Stomach smooth muscle (tissue), 2 donors: Measurements from ENCODE around the gene NTRK1.
A peak's percentile ranks its signal among the peaks of the same experiment; 100 is the strongest.

Experiments used
- H3K27ac ChIP-seq: one replicate; pipeline ENCODE4 v1.7.0; 2013; ENCODE audit warnings: mild to moderate bottlenecking, low read length, inconsistent platforms
- H3K27me3 ChIP-seq, 2 donors: one replicate each; pipeline ENCODE4 v1.7.0; 2013; ENCODE audit warnings: low read length in 2 of 2; ENCODE audit not compliant: insufficient read depth in 2 of 2, control insufficient read depth in 1 of 2
- H3K36me3 ChIP-seq, 2 donors: one replicate each; pipeline ENCODE4 v1.7.0; 2013; ENCODE audit warnings: low read length in 2 of 2; ENCODE audit not compliant: control insufficient read depth in 2 of 2, insufficient read depth in 2 of 2
- H3K4me1 ChIP-seq: one replicate; pipeline ENCODE4 v1.7.0; 2013; ENCODE audit warnings: low read length; ENCODE audit not compliant: control insufficient read depth, insufficient read depth
- H3K4me3 ChIP-seq, 2 donors: one replicate each; pipeline ENCODE4 v1.7.0; 2013; ENCODE audit warnings: low read length in 2 of 2
- H3K9ac ChIP-seq, 2 donors: one replicate each; pipeline ENCODE4 v1.7.0; 2013; ENCODE audit warnings: low read length in 2 of 2, mild to moderate bottlenecking in 1 of 2
- H3K9me3 ChIP-seq, 2 donors: one replicate each; pipeline ENCODE4 v1.7.0; 2013; ENCODE audit warnings: low read length in 2 of 2; ENCODE audit not compliant: control insufficient read depth in 2 of 2
- donor health status: healthy.
- donor health status: Pancreatic carcinoma.

Gene NTRK1

GRCh38 chr1:156858959-156859522, 1.6 kb upstream of the NTRK1 start, which contains the start of gene INSRR:
Gene INSRR, minus strand, starts transcription at chr1:156859117. Its CDS starts 496 bp downstream, at chr1:156858621.
- Histone ChIP-seq H3K27me3 (peaks cover 56 to 67% of the 10 kb centered on the region in 2 donors), H3K4me3 (peak within 1 kb of the TSS; percentile 64 to 66), H3K4me1 (peaks cover 29% of the 10 kb centered on the region), H3K27ac (no peak within 1 kb of the TSS), H3K9me3 (no peaks in the 10 kb centered on the region), H3K9ac (peak within 1 kb of the TSS in 1 of 2 donors; percentile 32), H3K36me3 (no peaks in the 10 kb centered on the region)

- peaks cover 29% of the 10 kb centered on the region for H3K4me1 ChIP-seq
- peak overlapping the region in 1 of 2 donors; percentile 32 for H3K9ac ChIP-seq
- no peaks in the 10 kb centered on the region for H3K9me3 ChIP-seq
- H3K27me3 ChIP-seq: peaks cover 59 to 67% of the 10 kb centered on the region in 2 donors
- peak overlapping the region; percentile 64 to 66 for H3K4me3 ChIP-seq
- no peak overlapping the region for H3K27ac ChIP-seq
- no peaks in the 10 kb centered on the region for H3K36me3 ChIP-seq
Observed at GRCh38 chr1:156859523-156860112, 1.0 kb upstream of the NTRK1 start.

GRCh38 chr1:156860113-156860627, 495 bp upstream of the NTRK1 start:
- peaks cover 29% of the 10 kb centered on the region for H3K4me1 ChIP-seq
- peak overlapping the region; percentile 64 to 66 for H3K4me3 ChIP-seq
- H3K9ac ChIP-seq: peak overlapping the region in 1 of 2 donors; percentile 32
- no peaks in the 10 kb centered on the region for H3K36me3 ChIP-seq
- peaks cover 62 to 67% of the 10 kb centered on the region in 2 donors for H3K27me3 ChIP-seq
- H3K9me3 ChIP-seq: no peaks in the 10 kb centered on the region
- no peak overlapping the region for H3K27ac ChIP-seq

- Histone ChIP-seq H3K27me3 (peaks cover 62 to 63% of the 10 kb centered on the region in 2 donors), H3K4me3 (no peak overlapping the region), H3K36me3 (no peaks in the 10 kb centered on the region), H3K9ac (no peak overlapping the region), H3K27ac (no peak overlapping the region), H3K9me3 (no peaks in the 10 kb centered on the region), H3K4me1 (peaks cover 29% of the 10 kb centered on the region)
Observed at GRCh38 chr1:156862584-156862983, 1.9 kb downstream of the NTRK1 start.

- H3K4me1 ChIP-seq: peaks cover 29% of the 10 kb centered on the region
- no peak overlapping the region for H3K9ac ChIP-seq
- H3K27ac ChIP-seq: no peak overlapping the region
- H3K36me3 ChIP-seq: no peaks in the 10 kb centered on the region
- peaks cover 57 to 59% of the 10 kb centered on the region in 2 donors for H3K27me3 ChIP-seq
- no peaks in the 10 kb centered on the region for H3K9me3 ChIP-seq
- H3K4me3 ChIP-seq: no peak overlapping the region
Observed at GRCh38 chr1:156862997-156863599, 2.4 kb downstream of the NTRK1 start.

- Histone ChIP-seq H3K4me3 (no peak overlapping the region), H3K27ac (no peak overlapping the region), H3K9ac (no peak overlapping the region), H3K4me1 (peaks cover 25% of the 10 kb centered on the region), H3K9me3 (no peaks in the 10 kb centered on the region), H3K27me3 (peaks cover 52 to 53% of the 10 kb centered on the region in 2 donors), H3K36me3 (no peaks in the 10 kb centered on the region)
Observed at GRCh38 chr1:156863631-156864030, 3.0 kb downstream of the NTRK1 start.

- Histone ChIP-seq H3K9me3 (no peaks in the 10 kb centered on the region), H3K4me3 (no peak overlapping the region), H3K27ac (no peak overlapping the region), H3K4me1 (peaks cover 14% of the 10 kb centered on the region), H3K27me3 (peaks cover 40 to 45% of the 10 kb centered on the region in 2 donors), H3K36me3 (no peaks in the 10 kb centered on the region), H3K9ac (no peak overlapping the region)
Observed at GRCh38 chr1:156864796-156865195, 4.1 kb downstream of the NTRK1 start.

GRCh38 chr1:156865258-156865657, 4.6 kb downstream of the NTRK1 start:
- Histone ChIP-seq H3K36me3 (no peaks in the 10 kb centered on the region), H3K27me3 (peaks cover 35 to 42% of the 10 kb centered on the region in 2 donors), H3K4me1 (peaks cover 9% of the 10 kb centered on the region), H3K27ac (no peak overlapping the region), H3K9me3 (no peaks in the 10 kb centered on the region), H3K4me3 (no peak overlapping the region), H3K9ac (no peak overlapping the region)

- Histone ChIP-seq H3K9ac (no peak overlapping the region), H3K36me3 (no peaks in the 10 kb centered on the region), H3K4me1 (peaks cover 4% of the 10 kb centered on the region), H3K27ac (no peak overlapping the region), H3K27me3 (peaks cover 29 to 41% of the 10 kb centered on the region in 2 donors), H3K9me3 (no peaks in the 10 kb centered on the region), H3K4me3 (no peak overlapping the region)
Observed at GRCh38 chr1:156865865-156866248, 5.2 kb downstream of the NTRK1 start.

GRCh38 chr1:156866249-156866909, 5.7 kb downstream of the NTRK1 start:
- H3K4me3 ChIP-seq: no peak overlapping the region
- no peaks in the 10 kb centered on the region for H3K9me3 ChIP-seq
- no peaks in the 10 kb centered on the region for H3K4me1 ChIP-seq
- H3K36me3 ChIP-seq: no peaks in the 10 kb centered on the region
- H3K27ac ChIP-seq: no peak overlapping the region
- no peak overlapping the region for H3K9ac ChIP-seq
- H3K27me3 ChIP-seq: peaks cover 24 to 37% of the 10 kb centered on the region in 2 donors
